Endothelial cell of umbilical vein (primary cell): ENCODE data around the gene RSPH1. TPM values are rescaled to one million over a fixed set of nuclear protein-coding genes. Genes with fewer than 3 reads are reported as not detected.

Experiments
- BruUV-seq: library from RNA; stranded (reverse); fragments of 400-500 nt; replicated peaks from 2 replicates; lab custom pipeline; 2021; lab: Mats Ljungman, UMichigan
- CTCF ChIA-PET: fragments of 300-600, 350-600 bp; sonication (Branson Sonifier 250); formaldehyde crosslinking; loops from one replicate; lab custom pipeline; 2021; ENCODE audit warnings: antibody characterized with exemption, inconsistent platforms; lab: Charles Lee
- POLR2A ChIA-PET: fragments of 300-600, 350-600 bp; sonication (Branson Sonifier 250); formaldehyde crosslinking; loops from one replicate; lab custom pipeline; 2021; ENCODE audit warnings: antibody characterized with exemption, inconsistent platforms; lab: Charles Lee
- DNase-seq: peaks from one replicate; pipeline ENCODE4 v3.0.0-alpha.2; 2011; ENCODE audit warnings: low read depth, low spot score
- FAIRE-seq: peaks from 2 replicates; lab custom pipeline; 2011; peaks lifted over from hg19 to GRCh38; lab: Jason Lieb, UNC
- H2AFZ ChIP-seq: 2 replicates; pipeline ENCODE4 v1.6.0; 2012; ENCODE audit warnings: low read depth, low read length, control low read depth, inconsistent platforms
- H3K27ac ChIP-seq: 2 replicates; pipeline ENCODE4 v1.5.1; 2011; ENCODE audit warnings: low read depth, mild to moderate bottlenecking, control low read depth, low read length, moderate library complexity; ENCODE audit not compliant: insufficient read depth
- H3K27me3 ChIP-seq, 2 experiments: 2 replicates each; pipeline versions ENCODE4 v1.6.0 to v1.6.1; 2011; ENCODE audit warnings: low read length in 2 of 2, mixed read lengths in 1 of 2; ENCODE audit not compliant: control insufficient read depth in 2 of 2, insufficient read depth in 2 of 2
- H3K36me3 ChIP-seq, 2 experiments: 2 replicates in 1 of 2; 3 replicates in 1 of 2; pipeline ENCODE4 v1.5.1; 2011; ENCODE audit warnings: low read length in 2 of 2, mild to moderate bottlenecking in 1 of 2, moderate library complexity in 1 of 2; ENCODE audit not compliant: control insufficient read depth in 2 of 2, insufficient read depth in 2 of 2; ENCODE audit errors: extremely low read depth in 1 of 2
- H3K4me1 ChIP-seq: 3 replicates; pipeline ENCODE4 v1.5.1; 2011; ENCODE audit warnings: mild to moderate bottlenecking, low read length; ENCODE audit not compliant: control insufficient read depth, insufficient read depth; ENCODE audit errors: extremely low read depth
- H3K4me2 ChIP-seq: 2 replicates; pipeline ENCODE4 v1.6.1; 2011; ENCODE audit warnings: low read length, control low read depth, mixed read lengths; ENCODE audit not compliant: insufficient read depth
- H3K4me3 ChIP-seq, 3 experiments: fragments of 200-600 bp in 1 of 3; sonication (generic), shearing (Covaris generic) in 1 of 3; replicated peaks in 1 of 3; 2 replicates each; pipeline ENCODE4 v1.5.1; 2011 to 2016; ENCODE audit warnings: control low read depth in 3 of 3, low read length in 3 of 3, mild to moderate bottlenecking in 2 of 3, inconsistent platforms in 1 of 3, low read depth in 1 of 3, moderate library complexity in 1 of 3; ENCODE audit not compliant: insufficient read depth in 1 of 3
- H3K79me2 ChIP-seq: 2 replicates; pipeline ENCODE4 v1.6.0; 2012; ENCODE audit warnings: low read length, inconsistent platforms; ENCODE audit not compliant: control insufficient read depth, insufficient read depth
- H3K9ac ChIP-seq: replicated peaks from 2 replicates; pipeline ENCODE3; 2011; ENCODE audit warnings: low read length, control low read depth; ENCODE audit not compliant: insufficient read depth; ENCODE audit errors: extremely low read depth
- H3K9me1 ChIP-seq: replicated peaks from 3 replicates; pipeline ENCODE4 v1.6.0; 2011; ENCODE audit warnings: mild to moderate bottlenecking, low read length; ENCODE audit not compliant: control insufficient read depth, insufficient read depth; ENCODE audit errors: extremely low read depth
- H3K9me3 ChIP-seq: replicated peaks from 2 replicates; pipeline ENCODE4 v1.5.1; 2012; ENCODE audit warnings: low read length, inconsistent platforms; ENCODE audit not compliant: control insufficient read depth, insufficient read depth
- H4K20me1 ChIP-seq: replicated peaks from 2 replicates; pipeline ENCODE3; 2011; ENCODE audit warnings: mild to moderate bottlenecking, low read length; ENCODE audit not compliant: control insufficient read depth, insufficient read depth; ENCODE audit errors: extremely low read depth
- CTCF ChIP-seq, 2 donors: IDR thresholded peaks; 1 replicate in 1 of 2; 2 replicates in 1 of 2; pipeline ENCODE4 v1.5.1; 2011; ENCODE audit warnings: low read length in 2 of 2, mild to moderate bottlenecking in 2 of 2, moderate library complexity in 2 of 2, control low read depth in 1 of 2, inconsistent platforms in 1 of 2, low read depth in 1 of 2; ENCODE audit not compliant: insufficient read depth in 1 of 2; ENCODE audit errors: extremely low read depth in 1 of 2
- EZH2 ChIP-seq: IDR thresholded peaks from 2 replicates; pipeline ENCODE4 v1.6.1; 2012; ENCODE audit warnings: borderline replicate concordance, low read depth, mild to moderate bottlenecking, moderate library complexity, low read length, inconsistent platforms; ENCODE audit not compliant: severe bottlenecking
- FOS ChIP-seq: IDR thresholded peaks from 2 replicates; pipeline ENCODE4 v1.6.1; 2011; ENCODE audit warnings: mild to moderate bottlenecking, low read length, moderate library complexity, borderline replicate concordance; ENCODE audit not compliant: insufficient read depth
- GATA2 ChIP-seq: IDR thresholded peaks from 2 replicates; pipeline ENCODE4 v1.7.0; 2011; ENCODE audit warnings: low read depth, mild to moderate bottlenecking, moderate library complexity, mixed read lengths, low read length; ENCODE audit not compliant: insufficient read length, insufficient read depth
- JUN ChIP-seq: IDR thresholded peaks from 2 replicates; pipeline ENCODE4 v1.6.1; 2011; ENCODE audit warnings: borderline replicate concordance, low read depth; ENCODE audit not compliant: insufficient read length, insufficient read depth
- MAX ChIP-seq: IDR thresholded peaks from 2 replicates; pipeline ENCODE4 v1.6.1; 2011; ENCODE audit not compliant: insufficient read depth, insufficient read length
- MYC ChIP-seq: IDR thresholded peaks from one replicate; pipeline ENCODE4 v1.6.1; 2011; ENCODE audit warnings: mild to moderate bottlenecking, low read depth, low read length
- POLR2A ChIP-seq: IDR thresholded peaks from 2 replicates; pipeline ENCODE4 v1.6.1; 2012; ENCODE audit warnings: low read depth, mild to moderate bottlenecking, control low read depth, low read length
- POLR2AphosphoS5 ChIP-seq: IDR thresholded peaks from 2 replicates; pipeline ENCODE4 v1.6.1; 2012; ENCODE audit warnings: low read depth, mild to moderate bottlenecking, control low read depth, low read length, moderate library complexity; ENCODE audit not compliant: insufficient read depth
- dilution Hi-C: fragments of 300-500 bp; cut with MboI; formaldehyde crosslinking; loops from one replicate; pipeline ENCODE4 v1.15.0; 2019; ENCODE audit warnings: low sequenced_read_pairs; ENCODE audit not compliant: extremely low pct_ligation_motif_present
- intact Hi-C: fragments of 100-400 bp; cut with micrococcal nuclease; formaldehyde crosslinking; loops from one replicate; pipeline ENCODE4 v1.10.0; 2022
- polyA plus RNA-seq, 4 experiments: library from polyadenylated mRNA; depleted of rRNA in 3 of 4; stranded (reverse) in 3 of 4; unstranded in 1 of 4; fragments of >200 nt; gene quantifications; 2 replicates each; pipeline versions ENCODE4 v1.2.1 to v1.2.3, GENCODE V29; 2011 to 2012; ENCODE audit warnings: missing spikeins in 1 of 4
- total RNA-seq: library from RNA; stranded (reverse); gene quantifications from 2 replicates; pipeline ENCODE4 v1.2.3, GENCODE V29; 2021

The RSPH1 gene
- total and polyA plus RNA-seq, 2 donors (not counting 3 experiments of a cell fraction or from before 2014, with no cell fraction given), result 0.08 TPM; not detected in 1

GRCh38 chr21:42542196-42542595, 46.2 kb upstream of the RSPH1 start:
- dilution Hi-C loops, result no loop called here

More at GRCh38 chr21:42542196-42542595, 46.2 kb upstream of the RSPH1 start:
- no TSS peak for BruUV-seq
- FAIRE-seq (no peak), DNase-seq (no peak)
- no peak overlapping the region for H3K9ac ChIP-seq
- H3K9me1 ChIP-seq, result no peaks in the 10 kb centered on the region
- H3K79me2 ChIP-seq, result no peaks in the 10 kb centered on the region
- no peaks in the 10 kb centered on the region for H3K9me3 ChIP-seq
- ChIA-PET POLR2A (no interaction called here), CTCF (no interaction called here)
- intact Hi-C loops, result no loop called here
- H3K4me3 ChIP-seq, result no peak overlapping the region
- no peak overlapping the region for H3K27ac ChIP-seq
- no peak overlapping the region for H2AFZ ChIP-seq
- no peaks in the 10 kb centered on the region for H3K4me1 ChIP-seq
- H3K27me3 ChIP-seq, result no peaks in the 10 kb centered on the region
- TF ChIP-seq POLR2A (no peak), CTCF (IDR thresholded peaks at IDR 0.05; ENCODE audit: extremely low read depth in 1 of 2, insufficient read depth in 1 of 2, low read depth in 1 of 2, low read length in 2 of 2) (no peak), POLR2AphosphoS5 (no peak), GATA2 (no peak), EZH2 (no peak), MAX (no peak), MYC (no peak), FOS (no peak), JUN (no peak)
- no peak overlapping the region for H3K4me2 ChIP-seq
- no peaks in the 10 kb centered on the region for H4K20me1 ChIP-seq
- H3K36me3 ChIP-seq, result no peaks in the 10 kb centered on the region
